HFFc6 (cell line): ENCODE data around the gene NPL. TPM values are rescaled to one million over a fixed set of nuclear protein-coding genes. Genes with fewer than 3 reads are reported as not detected.

Experiments used
- DNase-seq: peaks from one replicate; pipeline ENCODE4 v3.0.0-alpha.2; 2018
- H3K27ac Mint-ChIP-seq: 2 replicates; pipeline ENCODE4 v1.8.0; 2020; ENCODE audit warnings: mild to moderate bottlenecking, mixed read lengths
- H3K27me3 Mint-ChIP-seq: 2 replicates; pipeline ENCODE4 v1.8.0; 2021; ENCODE audit warnings: mild to moderate bottlenecking, moderate library complexity, mixed read lengths; ENCODE audit not compliant: insufficient read depth
- H3K36me3 Mint-ChIP-seq: 2 replicates; pipeline ENCODE4 v1.8.0; 2021; ENCODE audit warnings: low read depth, mixed read lengths
- H3K4me1 Mint-ChIP-seq: 2 replicates; pipeline ENCODE4 v1.8.0; 2020; ENCODE audit warnings: low read depth, mixed read lengths
- H3K4me3 Mint-ChIP-seq: 2 replicates; pipeline ENCODE4 v1.8.0; 2020; ENCODE audit warnings: mild to moderate bottlenecking, moderate library complexity, mixed read lengths
- H3K9me3 Mint-ChIP-seq: 2 replicates; pipeline ENCODE4 v1.8.0; 2020; ENCODE audit warnings: mild to moderate bottlenecking, mixed read lengths
- CTCF ChIP-seq: fragments of 200-600 bp; sonication (generic); IDR thresholded peaks from 2 replicates; pipeline ENCODE4 v1.5.0; 2021; ENCODE audit warnings: antibody characterized with exemption, mild to moderate bottlenecking
- total RNA-seq, 6 experiments: library from RNA; stranded (reverse); fragmentation: NEBNext Ultra II Directional; extraction: Animal tissue kit (Norgen Biotek cat#: 25700); gene quantifications; 2 replicates in 1 of 6; 3 replicates in 5 of 6; pipeline ENCODE4 v1.2.3, GENCODE V29; 2021

NPL gene
- total RNA-seq, 6 experiments from 2014 or later, result 1.2 to 2.0 (median 1.5) TPM

- Mint-ChIP-seq H3K4me3 (no peak overlapping the region), H3K27ac (no peak overlapping the region), H3K27me3 (peaks cover 10% of the 10 kb centered on the region), H3K4me1 (no peaks in the 10 kb centered on the region), H3K9me3 (no peaks in the 10 kb centered on the region), H3K36me3 (no peaks in the 10 kb centered on the region)
- TF ChIP-seq CTCF, result no peak
- DNase-seq, result no peak
Measured at GRCh38 chr1:182826892-182827291, 37.3 kb downstream of the NPL start.

GRCh38 chr1:182829285-182829932, 39.8 kb downstream of the NPL start:
- no peak for DNase-seq
- no peak overlapping the region for H3K4me3 Mint-ChIP-seq
- no peak for TF ChIP-seq CTCF
- H3K4me1 Mint-ChIP-seq, result peaks cover 10% of the 10 kb centered on the region
- H3K27ac Mint-ChIP-seq, result no peak overlapping the region
- no peaks in the 10 kb centered on the region for H3K9me3 Mint-ChIP-seq
- peaks cover 7% of the 10 kb centered on the region for H3K27me3 Mint-ChIP-seq
- no peaks in the 10 kb centered on the region for H3K36me3 Mint-ChIP-seq

- H3K27ac Mint-ChIP-seq, result no peak overlapping the region
- no peaks in the 10 kb centered on the region for H3K36me3 Mint-ChIP-seq
- no peak for DNase-seq
- no peaks in the 10 kb centered on the region for H3K9me3 Mint-ChIP-seq
- H3K27me3 Mint-ChIP-seq, result peaks cover 7% of the 10 kb centered on the region
- H3K4me3 Mint-ChIP-seq, result no peak overlapping the region
- peaks cover 10% of the 10 kb centered on the region for H3K4me1 Mint-ChIP-seq
- no peak for TF ChIP-seq CTCF
Measured at GRCh38 chr1:182833271-182833670, 43.7 kb downstream of the NPL start.

GRCh38 chr1:182834326-182834725, 44.8 kb downstream of the NPL start:
- H3K9me3 Mint-ChIP-seq, result no peaks in the 10 kb centered on the region
- TF ChIP-seq CTCF, result no peak
- peaks cover 3% of the 10 kb centered on the region for H3K27me3 Mint-ChIP-seq
- DNase-seq, result no peak
- H3K27ac Mint-ChIP-seq, result no peak overlapping the region
- peaks cover 16% of the 10 kb centered on the region for H3K4me1 Mint-ChIP-seq
- no peak overlapping the region for H3K4me3 Mint-ChIP-seq
- no peaks in the 10 kb centered on the region for H3K36me3 Mint-ChIP-seq

GRCh38 chr1:182835806-182836205, 46.2 kb downstream of the NPL start:
- H3K9me3 Mint-ChIP-seq, result peaks cover 8% of the 10 kb centered on the region
- peaks cover 26% of the 10 kb centered on the region for H3K4me1 Mint-ChIP-seq
- peaks cover 5% of the 10 kb centered on the region for H3K27me3 Mint-ChIP-seq
- H3K4me3 Mint-ChIP-seq, result no peak overlapping the region
- H3K36me3 Mint-ChIP-seq, result peaks cover 10% of the 10 kb centered on the region
- TF ChIP-seq CTCF, result no peak
- H3K27ac Mint-ChIP-seq, result no peak overlapping the region
- no peak for DNase-seq
